HG03039 (cell line): ENCODE results near the gene ANKS4B.
A peak's percentile ranks its signal among the peaks of the same experiment; 100 is the strongest.
"Not testable (repeated sequence)": the region's sequence is repeated elsewhere in the genome, so short reads cannot be mapped to it uniquely, and the experiment has no call there.

Experiments used
- ATAC-seq: cut with Tn5 transposase; IDR thresholded peaks from one replicate; pipeline ENCODE4 v1.9.1; 2021; ENCODE audit warnings: mild to moderate bottlenecking, moderate library complexity; ENCODE audit not compliant: unreplicated experiment

The ANKS4B gene

GRCh38 chr16:21283521-21284289 lies 50.2 kb downstream of the ANKS4B start:
- ATAC-seq = no peak

DNA sequence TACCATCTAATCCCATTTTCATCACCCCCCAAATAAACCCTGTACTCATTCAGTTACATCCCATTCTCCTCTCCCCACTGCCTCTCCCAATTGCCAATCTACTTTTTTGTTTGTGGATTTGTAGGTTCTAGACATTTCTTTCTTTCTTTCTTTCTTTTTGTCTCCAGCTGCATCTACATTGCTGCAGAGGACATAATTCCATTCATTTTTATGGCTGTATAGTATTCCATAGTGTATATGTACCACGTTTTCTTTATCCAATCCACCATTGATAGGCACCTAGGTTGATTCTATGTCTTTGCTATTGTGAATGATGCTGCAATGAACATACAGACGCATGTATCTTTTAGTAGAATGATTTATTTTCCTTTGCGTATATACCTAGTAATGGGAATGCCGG lies 50.9 kb downstream of the ANKS4B start:
- no peak for ATAC-seq

GRCh38 chr16:21285314-21285713 lies 51.8 kb downstream of the ANKS4B start:
- ATAC-seq = no peak

DNA sequence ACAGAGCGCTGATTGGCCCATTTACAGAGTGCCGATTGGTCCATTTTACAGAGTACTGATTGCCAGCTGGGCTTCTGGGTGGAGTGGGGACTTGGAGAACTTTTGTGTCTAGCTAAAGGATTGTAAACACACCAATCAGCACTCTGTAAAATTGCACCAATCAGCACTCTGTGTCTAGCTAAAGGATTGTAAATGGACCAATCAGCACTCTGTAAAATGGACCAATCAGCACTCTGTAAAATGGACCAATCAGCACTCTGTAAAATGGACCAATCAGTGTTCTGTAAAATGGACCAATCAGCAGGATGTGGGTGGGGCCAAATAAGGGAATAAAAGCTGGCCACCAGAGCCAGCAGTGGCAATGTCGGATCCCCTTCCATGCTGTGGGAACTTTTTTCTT lies 56.3 kb downstream of the ANKS4B start:
- not testable (repeated sequence) for ATAC-seq

DNA sequence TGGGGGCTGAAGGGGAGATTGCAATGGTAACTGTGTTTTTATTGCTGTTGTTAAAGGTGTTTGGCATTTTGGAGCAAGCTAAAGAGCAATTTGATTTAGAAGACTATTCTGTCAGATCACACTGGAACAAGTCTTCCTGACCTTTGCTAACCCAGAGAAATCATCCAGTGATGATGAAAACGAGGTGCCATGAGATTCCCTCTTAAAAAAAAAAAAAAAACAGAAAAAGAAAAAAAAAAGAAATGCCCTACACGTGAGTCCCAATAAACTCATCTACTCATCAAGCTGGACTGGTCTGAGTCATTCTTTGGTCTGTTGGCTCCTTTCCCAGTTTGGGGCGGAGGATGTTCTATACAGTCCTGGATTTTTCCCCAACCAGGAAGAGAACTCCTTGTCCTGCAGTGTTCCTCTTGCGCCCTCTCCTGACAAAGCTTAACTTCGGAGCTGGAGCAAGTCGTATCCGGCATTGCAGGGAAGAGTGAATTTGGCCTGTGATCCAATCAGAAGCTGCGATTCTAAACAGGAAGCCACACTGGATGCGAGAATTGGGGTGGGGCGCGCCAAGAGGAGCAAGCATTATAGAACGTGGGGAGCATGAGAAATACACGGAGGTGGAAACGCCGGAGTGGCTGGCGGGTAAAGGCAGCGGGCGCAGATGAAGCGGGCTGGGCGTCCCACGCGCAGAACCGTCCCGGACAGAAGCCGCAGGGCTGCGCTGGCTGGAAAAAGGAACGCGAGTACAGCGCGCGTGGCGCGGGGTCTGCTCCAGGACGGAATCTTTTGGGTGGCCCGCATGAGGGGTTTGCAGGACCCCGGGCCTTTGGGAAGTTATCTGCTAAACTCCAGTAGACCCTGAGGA lies 67.0 kb downstream of the ANKS4B start:
- peak; percentile 48 for ATAC-seq

GRCh38 chr16:21301168-21301894 lies 67.8 kb downstream of the ANKS4B start:
- peak; percentile 46 for ATAC-seq

GRCh38 chr16:21301895-21302291 lies 68.4 kb downstream of the ANKS4B start:
- no peak for ATAC-seq

DNA sequence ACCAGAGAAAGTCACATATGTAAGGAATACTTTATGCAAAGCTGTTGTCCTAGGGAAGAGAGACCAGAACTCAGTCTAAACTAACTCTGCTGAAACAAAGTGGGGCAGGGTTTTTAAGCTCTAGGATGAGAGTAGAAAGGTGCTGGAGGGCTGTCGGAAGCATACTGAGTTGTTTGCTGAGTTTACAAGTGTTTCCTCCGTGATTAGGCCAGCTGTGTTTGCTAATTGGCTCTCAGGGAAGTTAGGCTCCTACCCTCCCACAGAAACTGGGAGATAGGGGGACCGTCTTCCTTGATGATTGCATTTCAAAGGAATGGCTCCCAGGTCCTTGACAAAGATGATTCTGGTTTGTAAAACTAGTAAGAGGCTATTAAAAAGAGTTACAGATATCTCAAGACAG lies 69.0 kb downstream of the ANKS4B start:
- ATAC-seq = no peak

DNA sequence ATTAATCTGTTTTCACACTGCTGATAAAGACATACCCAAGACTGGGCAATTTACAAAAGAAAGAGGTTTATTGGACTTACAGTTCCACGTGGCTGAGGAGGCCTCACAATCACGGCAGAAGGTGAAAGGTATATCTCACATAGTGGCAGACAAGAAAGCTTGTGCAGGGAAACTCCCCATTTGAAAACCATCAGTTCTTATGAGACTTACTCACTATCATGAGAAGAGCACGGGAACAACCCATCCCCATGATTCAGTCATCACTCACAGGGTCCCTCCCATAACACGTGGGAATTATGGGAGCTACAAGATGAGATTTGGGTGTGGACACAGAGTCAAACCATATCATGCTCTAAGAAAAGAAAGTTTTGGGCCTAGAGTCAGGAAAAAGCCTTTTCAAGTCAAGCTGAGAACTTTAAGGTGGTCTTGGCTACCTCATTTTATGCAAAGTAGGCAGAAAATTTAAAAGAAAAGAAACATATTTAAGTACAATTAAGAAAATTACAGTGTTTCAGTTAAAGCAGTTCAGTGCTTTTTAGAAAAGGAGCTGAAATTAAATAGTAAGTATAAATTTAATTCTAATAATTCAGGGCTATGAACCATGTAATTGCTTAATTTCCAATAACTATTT lies 69.5 kb downstream of the ANKS4B start:
- no peak for ATAC-seq
